NCI-H748 treated with DMSO at 0.1 percent for 48 hours (cell line): Measurements from ENCODE around the gene LMAN1.

Experiments
- DNase-seq: peaks from one replicate; lab custom pipeline; 2025; lab: John Stamatoyannopoulos, UW

Gene LMAN1

GRCh38 chr18:59359576-59359952 lies 499 bp upstream of the LMAN1 start:
- DNase-seq: peak; percentile 93

- DNase-seq: no peak
Measured at GRCh38 chr18:59358414-59358711, 702 bp downstream of the LMAN1 start.

GRCh38 chr18:59357928-59358327 lies 1.1 kb downstream of the LMAN1 start:
- DNase-seq: no peak

GRCh38 chr18:59354731-59355130 lies 4.3 kb downstream of the LMAN1 start:
- no peak for DNase-seq

GRCh38 chr18:59353079-59353680 lies 5.9 kb downstream of the LMAN1 start:
- no peak for DNase-seq

GRCh38 chr18:59352250-59352855 lies 6.7 kb downstream of the LMAN1 start:
- DNase-seq: no peak

- no peak for DNase-seq
Measured at GRCh38 chr18:59345556-59345955, 13.5 kb downstream of the LMAN1 start.

GRCh38 chr18:59344996-59345395 lies 14.1 kb downstream of the LMAN1 start:
- no peak for DNase-seq

GRCh38 chr18:59343926-59344325 lies 15.1 kb downstream of the LMAN1 start:
- no peak for DNase-seq

GRCh38 chr18:59340817-59341216 lies 18.2 kb downstream of the LMAN1 start:
- no peak for DNase-seq

GRCh38 chr18:59340312-59340711 lies 18.8 kb downstream of the LMAN1 start:
- no peak for DNase-seq

- no peak for DNase-seq
Measured at GRCh38 chr18:59332986-59333385, 26.1 kb downstream of the LMAN1 start.

- DNase-seq: no peak
Measured at GRCh38 chr18:59328683-59329082, 30.4 kb downstream of the LMAN1 start.

- DNase-seq: no peak
Measured at GRCh38 chr18:59325965-59326364, 33.1 kb downstream of the LMAN1 start.

- no peak for DNase-seq
Measured at GRCh38 chr18:59324623-59324971, 34.5 kb downstream of the LMAN1 start.

- DNase-seq: no peak
Measured at GRCh38 chr18:59323931-59324622, 35.0 kb downstream of the LMAN1 start.

GRCh38 chr18:59318460-59319050 lies 40.5 kb downstream of the LMAN1 start, which contains the start of gene CPLX4:
CPLX4 (minus strand) TSS chr18:59318649; CDS start chr18:59318462, 187 bp downstream.
- DNase-seq: no peak

- no peak for DNase-seq
Measured at GRCh38 chr18:59311631-59312030, 47.4 kb downstream of the LMAN1 start.

- DNase-seq: no peak
Measured at GRCh38 chr18:59308938-59309260, 50.2 kb downstream of the LMAN1 start.

- DNase-seq: peak; percentile 74
Measured at GRCh38 chr18:59308248-59308937, 50.7 kb downstream of the LMAN1 start.

- no peak for DNase-seq
Measured at GRCh38 chr18:59306640-59307039, 52.4 kb downstream of the LMAN1 start.

- DNase-seq: no peak
Measured at GRCh38 chr18:59305295-59305694, 53.8 kb downstream of the LMAN1 start.

- peak; percentile 55 for DNase-seq
Measured at GRCh38 chr18:59303656-59304195, 55.3 kb downstream of the LMAN1 start.
